OCI-LY3 (cell line): ENCODE measurements around the gene MYADM.

Source experiments
- H2AFZ ChIP-seq: fragments of 200-600, 300-600 bp; shearing (Covaris generic); 2 replicates; pipeline ENCODE4 v1.6.0; 2014; ENCODE audit warnings: antibody characterized with exemption, low read depth, low read length
- H3K27ac ChIP-seq: fragments of 200-600, 300-600 bp; sonication (generic); 2 replicates; pipeline ENCODE4 v1.5.1; 2014; ENCODE audit warnings: mild to moderate bottlenecking, low read length, moderate library complexity, mixed read lengths
- H3K27me3 ChIP-seq: fragments of 200-600, 300-600 bp; sonication (generic); 2 replicates; pipeline ENCODE4 v1.6.1; 2014; ENCODE audit warnings: low read depth, low read length, mixed read lengths
- H3K36me3 ChIP-seq: fragments of 200-600, 300-600 bp; sonication (generic); replicated peaks from 2 replicates; pipeline ENCODE3; 2014; ENCODE audit warnings: low read depth, low read length, mixed read lengths
- H3K4me1 ChIP-seq: fragments of 300-600, 200-600 bp; sonication (generic); 2 replicates; pipeline ENCODE4 v1.6.1; 2014; ENCODE audit warnings: low read length, mixed read lengths
- H3K4me2 ChIP-seq: fragments of 200-600, 300-600 bp; sonication (generic); 2 replicates; pipeline ENCODE4 v1.6.1; 2014; ENCODE audit warnings: low read length, mixed read lengths
- H3K4me3 ChIP-seq: fragments of 300-600, 200-600 bp; sonication (generic); 2 replicates; pipeline ENCODE4 v1.5.1; 2014; ENCODE audit warnings: antibody characterized with exemption, mild to moderate bottlenecking, low read length, moderate library complexity
- H3K79me2 ChIP-seq: fragments of 300-600, 200-600 bp; shearing (Covaris generic); 2 replicates; pipeline ENCODE4 v1.6.1; 2014; ENCODE audit warnings: mild to moderate bottlenecking, low read length, mixed read lengths
- H3K9ac ChIP-seq: fragments of 300-600, 200-600 bp; shearing (Covaris generic); 2 replicates; pipeline ENCODE4 v1.6.0; 2014; ENCODE audit warnings: mild to moderate bottlenecking, low read length, moderate library complexity
- H3K9me3 ChIP-seq: fragments of 200-600, 300-600 bp; shearing (Covaris generic); 2 replicates; pipeline ENCODE4 v1.6.1; 2014; ENCODE audit warnings: low read length, mixed read lengths; ENCODE audit not compliant: insufficient read depth
- H4K20me1 ChIP-seq: fragments of 200-600, 300-600 bp; sonication (generic); 2 replicates; pipeline ENCODE4 v1.6.1; 2016; ENCODE audit warnings: low read length, mixed read lengths; ENCODE audit not compliant: insufficient read depth
- CTCF ChIP-seq: fragments of 200-600, 300-600 bp; sonication (generic); IDR thresholded peaks from 2 replicates; pipeline ENCODE4 v1.5.1; 2014; ENCODE audit warnings: antibody characterized with exemption, low read length, low read depth
- EZH2phosphoT487 ChIP-seq: fragments of 200-600 bp; shearing (Covaris generic); IDR thresholded peaks from 2 replicates; pipeline ENCODE4 v1.6.1; 2018; ENCODE audit warnings: antibody characterized with exemption, mixed run types, low read depth

Gene MYADM

GRCh38 chr19:53900191-53900860 is 32.6 kb downstream of the MYADM start:
- Histone ChIP-seq H3K4me3 (no peak overlapping the region), H3K27me3 (no peaks in the 10 kb centered on the region), H3K4me2 (no peak overlapping the region), H2AFZ (no peak overlapping the region), H4K20me1 (no peaks in the 10 kb centered on the region), H3K79me2 (no peaks in the 10 kb centered on the region), H3K4me1 (no peaks in the 10 kb centered on the region), H3K36me3 (no peaks in the 10 kb centered on the region), H3K9me3 (no peaks in the 10 kb centered on the region), H3K27ac (no peak overlapping the region), H3K9ac (no peak overlapping the region)
- TF ChIP-seq EZH2phosphoT487 (no peak), CTCF (no peak)

GRCh38 chr19:53903055-53903680 is 35.5 kb downstream of the MYADM start:
- Histone ChIP-seq H4K20me1 (no peaks in the 10 kb centered on the region), H3K4me2 (no peak overlapping the region), H3K79me2 (no peaks in the 10 kb centered on the region), H3K27ac (no peak overlapping the region), H3K9me3 (no peaks in the 10 kb centered on the region), H3K27me3 (no peaks in the 10 kb centered on the region), H2AFZ (no peak overlapping the region), H3K36me3 (no peaks in the 10 kb centered on the region), H3K4me1 (no peaks in the 10 kb centered on the region), H3K9ac (no peak overlapping the region), H3K4me3 (no peak overlapping the region)
- no peak for TF ChIP-seq EZH2phosphoT487
- no peak for TF ChIP-seq CTCF

- Histone ChIP-seq H3K9me3 (no peaks in the 10 kb centered on the region), H3K4me1 (no peaks in the 10 kb centered on the region), H3K27ac (no peak overlapping the region), H2AFZ (no peak overlapping the region), H3K4me3 (no peak overlapping the region), H3K4me2 (no peak overlapping the region), H4K20me1 (no peaks in the 10 kb centered on the region), H3K79me2 (no peaks in the 10 kb centered on the region), H3K27me3 (no peaks in the 10 kb centered on the region), H3K36me3 (no peaks in the 10 kb centered on the region), H3K9ac (no peak overlapping the region)
- TF ChIP-seq CTCF (no peak), EZH2phosphoT487 (no peak)
Measured at GRCh38 chr19:53904909-53905308, 37.2 kb downstream of the MYADM start.

GRCh38 chr19:53905787-53906186 is 38.1 kb downstream of the MYADM start:
- H2AFZ ChIP-seq: no peak overlapping the region
- no peaks in the 10 kb centered on the region for H3K9me3 ChIP-seq
- no peaks in the 10 kb centered on the region for H3K4me1 ChIP-seq
- H3K4me2 ChIP-seq: no peak overlapping the region
- no peak overlapping the region for H3K4me3 ChIP-seq
- no peaks in the 10 kb centered on the region for H4K20me1 ChIP-seq
- no peak overlapping the region for H3K9ac ChIP-seq
- no peak for TF ChIP-seq CTCF
- H3K27me3 ChIP-seq: no peaks in the 10 kb centered on the region
- H3K27ac ChIP-seq: no peak overlapping the region
- no peaks in the 10 kb centered on the region for H3K79me2 ChIP-seq
- H3K36me3 ChIP-seq: no peaks in the 10 kb centered on the region
